Esophagus muscularis mucosa (tissue), 4 donors: ENCODE data around the gene DYNLT3. TPM values are rescaled to one million over a fixed set of nuclear protein-coding genes. Genes with fewer than 3 reads are reported as not detected.

ENCODE experiments used
- DNase-seq: peaks from one replicate; pipeline ENCODE4 v3.0.0-alpha.2; 2017; ENCODE audit errors: extremely low spot score
- H3K27ac ChIP-seq, 4 donors: fragments of 200-600 bp; sonication (generic); replicated peaks in 1 of 4; 1 replicate in 3 of 4; 2 replicates in 1 of 4; pipeline ENCODE4 v1.5.1; 2016 to 2019; ENCODE audit warnings: mild to moderate bottlenecking in 1 of 4
- H3K27me3 ChIP-seq, 4 donors: fragments of 200-600 bp; sonication (generic); one replicate each; pipeline versions ENCODE4 v1.5.1 to v1.6.0; 2016 to 2019
- H3K36me3 ChIP-seq, 4 donors: fragments of 200-600 bp; sonication (generic); one replicate each; pipeline ENCODE4 v1.5.1; 2016 to 2019
- H3K4me1 ChIP-seq, 4 donors: fragments of 200-600 bp; sonication (generic); one replicate each; pipeline ENCODE4 v1.5.1; 2016 to 2019
- H3K4me3 ChIP-seq, 4 donors: fragments of 200-600 bp; sonication (generic); 1 replicate in 2 of 4; 2 replicates in 2 of 4; pipeline ENCODE4 v1.5.1; 2016 to 2019; ENCODE audit warnings: mild to moderate bottlenecking in 4 of 4, moderate library complexity in 1 of 4
- H3K9me3 ChIP-seq, 4 donors: fragments of 200-600 bp; sonication (generic); 1 replicate in 3 of 4; 2 replicates in 1 of 4; pipeline ENCODE4 v1.5.1; 2016 to 2019
- EP300 ChIP-seq: sonication (generic); formaldehyde crosslinking; IDR thresholded peaks from one replicate; pipeline ENCODE4 v1.6.1; 2017; ENCODE audit warnings: antibody characterized with exemption
- POLR2A ChIP-seq: fragments of 450-650 bp; IDR thresholded peaks from one replicate; pipeline ENCODE4 v1.6.1; 2017; ENCODE audit warnings: antibody characterized with exemption, moderate library complexity, mild to moderate bottlenecking, low read depth
- POLR2AphosphoS5 ChIP-seq, 2 donors: sonication (generic); formaldehyde crosslinking; IDR thresholded peaks; one replicate each; pipeline ENCODE4 v1.6.1; 2017; ENCODE audit warnings: antibody characterized with exemption in 2 of 2
- WGBS: methylation state at CpG from one replicate; pipeline ENCODE4 v1.1.5; 2018; 5-methylcytosine and 5-hydroxymethylcytosine counted together
- intact Hi-C: fragments of 100-400 bp; cut with DNase I; formaldehyde crosslinking; loops from one replicate; pipeline ENCODE4 v1.15.1; 2023
- total RNA-seq, 4 donors: library from RNA; depleted of rRNA; stranded (reverse); fragments of >200 nt; gene quantifications; one replicate each; pipeline versions ENCODE4 v1.1.0 to v1.2.1, GENCODE V29; 2016
- TF ChIP-seq, protein P1 (sequence below), 3 experiments: fragments of 200-600 bp in 2 of 3; fragments of 450-650 bp in 1 of 3; sonication (generic) in 2 of 3; IDR thresholded peaks; one replicate each; pipeline ENCODE4 v1.5.1; 2017 to 2019; ENCODE audit warnings: antibody characterized with exemption in 3 of 3, mild to moderate bottlenecking in 2 of 3, moderate library complexity in 1 of 3

The DYNLT3 gene
- total RNA-seq, 4 donors from 2014 or later: 37.7 to 55.7 (median 49.9) TPM

DNA sequence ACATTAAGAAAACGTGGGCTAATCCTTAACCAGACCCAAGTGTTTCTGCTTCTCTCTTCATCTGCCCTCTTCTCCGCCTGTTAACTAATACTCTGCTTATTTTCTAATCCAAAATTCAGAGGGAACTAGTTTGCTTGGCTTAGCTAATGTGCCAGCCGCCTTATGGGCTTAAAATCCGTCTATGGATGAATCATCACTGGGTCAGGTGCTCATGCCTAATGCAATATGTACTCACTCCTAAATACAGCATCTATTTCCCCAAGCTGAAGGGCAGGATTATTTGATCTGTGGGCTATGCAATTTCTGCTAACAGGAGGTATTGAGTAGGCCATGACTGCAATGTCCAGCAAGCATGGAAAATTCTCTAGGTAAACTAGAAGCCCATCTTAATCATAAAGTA, 12.4 kb downstream of the DYNLT3 start:
- TF ChIP-seq EP300: no peak
- TF ChIP-seq POLR2AphosphoS5 (IDR thresholded peaks at IDR 0.05): no peak
- TF ChIP-seq POLR2A: no peak
- TF ChIP-seq, protein P1, sequence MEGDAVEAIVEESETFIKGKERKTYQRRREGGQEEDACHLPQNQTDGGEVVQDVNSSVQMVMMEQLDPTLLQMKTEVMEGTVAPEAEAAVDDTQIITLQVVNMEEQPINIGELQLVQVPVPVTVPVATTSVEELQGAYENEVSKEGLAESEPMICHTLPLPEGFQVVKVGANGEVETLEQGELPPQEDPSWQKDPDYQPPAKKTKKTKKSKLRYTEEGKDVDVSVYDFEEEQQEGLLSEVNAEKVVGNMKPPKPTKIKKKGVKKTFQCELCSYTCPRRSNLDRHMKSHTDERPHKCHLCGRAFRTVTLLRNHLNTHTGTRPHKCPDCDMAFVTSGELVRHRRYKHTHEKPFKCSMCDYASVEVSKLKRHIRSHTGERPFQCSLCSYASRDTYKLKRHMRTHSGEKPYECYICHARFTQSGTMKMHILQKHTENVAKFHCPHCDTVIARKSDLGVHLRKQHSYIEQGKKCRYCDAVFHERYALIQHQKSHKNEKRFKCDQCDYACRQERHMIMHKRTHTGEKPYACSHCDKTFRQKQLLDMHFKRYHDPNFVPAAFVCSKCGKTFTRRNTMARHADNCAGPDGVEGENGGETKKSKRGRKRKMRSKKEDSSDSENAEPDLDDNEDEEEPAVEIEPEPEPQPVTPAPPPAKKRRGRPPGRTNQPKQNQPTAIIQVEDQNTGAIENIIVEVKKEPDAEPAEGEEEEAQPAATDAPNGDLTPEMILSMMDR (IDR thresholded peaks at IDR 0.05): no peak
- 67% methylated on average over 4 of the region's 4 CpGs for WGBS

GRCh38 chrX:37830371-37830770, 17.0 kb downstream of the DYNLT3 start:
- no peak for DNase-seq
- Histone ChIP-seq H3K27me3 (no peaks in the 10 kb centered on the region), H3K36me3 (no peaks in the 10 kb centered on the region), H3K9me3 (no peaks in the 10 kb centered on the region), H3K27ac (no peak overlapping the region), H3K4me1 (no peaks in the 10 kb centered on the region), H3K4me3 (no peak overlapping the region)
- TF ChIP-seq EP300: no peak
- TF ChIP-seq, protein P1 (IDR thresholded peaks at IDR 0.05): no peak
- intact Hi-C loops: no loop called here
- 58% methylated on average over 1 of the region's 1 CpG for WGBS

More for the DNA sequence above, 12.4 kb downstream of the DYNLT3 start:
- intact Hi-C loops: no loop called here
- Histone ChIP-seq H3K4me3 (no peak overlapping the region), H3K27me3 (no peaks in the 10 kb centered on the region), H3K4me1 (no peaks in the 10 kb centered on the region), H3K36me3 (peaks cover 0 to 16% (median 2%) of the 10 kb centered on the region in 4 donors), H3K9me3 (no peaks in the 10 kb centered on the region), H3K27ac (no peak overlapping the region)
- no peak for DNase-seq

DNA sequence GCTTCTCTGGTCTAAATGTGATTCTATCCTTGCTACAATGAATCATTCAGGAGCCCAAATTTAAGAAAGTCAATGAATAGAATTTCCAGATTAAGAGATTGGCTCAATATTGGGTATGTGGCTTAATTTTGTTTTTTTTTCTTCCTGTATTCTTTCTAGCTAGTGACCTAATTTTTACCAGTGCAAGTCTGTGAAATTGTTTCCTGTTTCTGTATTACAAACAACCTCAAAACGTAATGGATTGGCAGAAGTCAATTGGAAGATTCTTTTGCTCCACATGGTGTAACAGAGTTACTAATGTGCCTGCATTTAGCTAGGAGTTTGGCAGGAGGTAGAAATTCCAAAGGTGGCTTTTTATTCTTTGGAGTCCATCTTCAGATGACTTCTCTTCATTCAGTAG, 17.6 kb downstream of the DYNLT3 start:
- DNase-seq: no peak
- no peaks in the 10 kb centered on the region for H3K4me1 ChIP-seq
- H3K4me3 ChIP-seq: no peak overlapping the region
- no peaks in the 10 kb centered on the region for H3K36me3 ChIP-seq
- TF ChIP-seq, protein P1 (IDR thresholded peaks at IDR 0.05): no peak
- no peak for TF ChIP-seq POLR2A
- no peak for TF ChIP-seq EP300
- WGBS: 30% methylated on average over 1 of the region's 1 CpG
- H3K27ac ChIP-seq: no peak overlapping the region
- H3K27me3 ChIP-seq: no peaks in the 10 kb centered on the region
- H3K9me3 ChIP-seq: no peaks in the 10 kb centered on the region
- intact Hi-C loops: loop anchor here (5.0 kb wide), 2 partner anchors 82 to 322 kb away; no protein-coding TSS in a partner anchor

DNA sequence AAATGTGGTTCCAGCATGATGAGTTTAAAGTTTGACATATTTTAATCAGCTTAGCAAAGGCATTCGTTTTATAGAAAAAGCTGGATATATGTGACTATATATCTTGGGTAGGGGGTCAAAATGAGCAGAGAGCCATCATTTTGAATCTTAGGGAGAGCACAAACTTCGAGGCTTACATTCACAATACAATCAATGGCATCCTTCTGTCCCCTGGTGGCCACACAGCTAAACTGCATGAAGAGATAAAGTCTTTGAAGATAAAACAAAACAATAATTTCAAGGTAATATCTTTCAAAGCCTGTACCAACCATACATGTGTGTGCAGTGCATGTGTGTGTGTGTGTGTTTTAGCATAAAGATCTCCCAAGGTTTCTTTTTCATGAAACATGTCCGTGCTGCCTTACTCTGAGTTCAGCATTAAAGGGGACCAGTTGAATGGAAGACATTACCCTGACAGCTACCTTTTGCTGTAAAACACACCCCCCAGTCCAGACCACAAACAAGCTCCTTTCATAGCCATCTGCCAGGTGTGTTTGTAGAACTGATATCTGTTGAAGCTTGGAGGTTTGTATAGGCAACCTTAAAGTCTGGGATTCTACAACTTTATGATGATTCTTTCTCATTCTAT, 22.0 kb downstream of the DYNLT3 start:
- no peaks in the 10 kb centered on the region for H3K36me3 ChIP-seq
- no peak overlapping the region for H3K27ac ChIP-seq
- WGBS: 6% methylated on average over 3 of the region's 3 CpGs
- H3K9me3 ChIP-seq: no peaks in the 10 kb centered on the region
- no peak for DNase-seq
- TF ChIP-seq EP300 (no peak), POLR2A (no peak)
- TF ChIP-seq, protein P1 (IDR thresholded peaks at IDR 0.05): peak; percentile 82 to 87 (median 86)
- H3K4me1 ChIP-seq: no peaks in the 10 kb centered on the region
- no peaks in the 10 kb centered on the region for H3K27me3 ChIP-seq
- H3K4me3 ChIP-seq: no peak overlapping the region
- intact Hi-C loops: loop anchor here (5.0 kb wide), 2 partner anchors 78 to 318 kb away; no protein-coding TSS in a partner anchor
